Body of pancreas (tissue), 4 donors: ENCODE measurements around the gene SUSD4.

Source experiments
- POLR2A ChIP-seq, 3 donors: fragments of 450-650 bp; IDR thresholded peaks; one replicate each; pipeline ENCODE4 v1.6.1; 2016; ENCODE audit warnings: antibody characterized with exemption in 3 of 3, mild to moderate bottlenecking in 2 of 3
- TF ChIP-seq, protein P1 (sequence below), 7 experiments: fragments of 450-650 bp in 4 of 7; fragments of 200-600 bp in 3 of 7; sonication (generic) in 3 of 7; IDR thresholded peaks; one replicate each; pipeline ENCODE4 v1.5.1; 2016 to 2019; ENCODE audit warnings: antibody characterized with exemption in 7 of 7

DNA sequence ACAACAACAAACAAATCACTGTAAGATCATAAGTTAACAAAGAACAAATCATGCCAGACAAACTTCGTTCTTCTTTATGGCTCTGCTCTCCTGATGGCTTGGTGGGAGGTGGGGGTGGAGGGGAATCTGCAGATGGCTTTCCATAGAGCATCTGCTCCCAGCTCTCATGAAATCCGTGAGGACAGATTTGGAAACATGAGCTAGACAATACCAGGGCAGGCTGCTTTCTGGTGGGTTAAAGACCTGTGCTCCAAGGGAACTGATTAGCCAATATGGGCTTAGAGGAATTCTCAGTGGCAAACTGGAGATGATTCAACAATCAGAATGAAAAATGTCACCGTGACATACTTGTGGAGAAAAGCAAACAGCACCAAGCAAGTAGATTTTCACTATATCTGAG is 151.5 kb downstream of the SUSD4 start:
- TF ChIP-seq, protein P1, sequence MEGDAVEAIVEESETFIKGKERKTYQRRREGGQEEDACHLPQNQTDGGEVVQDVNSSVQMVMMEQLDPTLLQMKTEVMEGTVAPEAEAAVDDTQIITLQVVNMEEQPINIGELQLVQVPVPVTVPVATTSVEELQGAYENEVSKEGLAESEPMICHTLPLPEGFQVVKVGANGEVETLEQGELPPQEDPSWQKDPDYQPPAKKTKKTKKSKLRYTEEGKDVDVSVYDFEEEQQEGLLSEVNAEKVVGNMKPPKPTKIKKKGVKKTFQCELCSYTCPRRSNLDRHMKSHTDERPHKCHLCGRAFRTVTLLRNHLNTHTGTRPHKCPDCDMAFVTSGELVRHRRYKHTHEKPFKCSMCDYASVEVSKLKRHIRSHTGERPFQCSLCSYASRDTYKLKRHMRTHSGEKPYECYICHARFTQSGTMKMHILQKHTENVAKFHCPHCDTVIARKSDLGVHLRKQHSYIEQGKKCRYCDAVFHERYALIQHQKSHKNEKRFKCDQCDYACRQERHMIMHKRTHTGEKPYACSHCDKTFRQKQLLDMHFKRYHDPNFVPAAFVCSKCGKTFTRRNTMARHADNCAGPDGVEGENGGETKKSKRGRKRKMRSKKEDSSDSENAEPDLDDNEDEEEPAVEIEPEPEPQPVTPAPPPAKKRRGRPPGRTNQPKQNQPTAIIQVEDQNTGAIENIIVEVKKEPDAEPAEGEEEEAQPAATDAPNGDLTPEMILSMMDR (IDR thresholded peaks at IDR 0.05) = no peak
- no peak for TF ChIP-seq POLR2A (IDR thresholded peaks at IDR 0.05)
